ENCODE results near the gene CDC37. TPM values are rescaled to one million over a fixed set of nuclear protein-coding genes. Genes with fewer than 3 reads are reported as not detected.

CDC37 gene
- total RNA-seq = 192 TPM

DNA sequence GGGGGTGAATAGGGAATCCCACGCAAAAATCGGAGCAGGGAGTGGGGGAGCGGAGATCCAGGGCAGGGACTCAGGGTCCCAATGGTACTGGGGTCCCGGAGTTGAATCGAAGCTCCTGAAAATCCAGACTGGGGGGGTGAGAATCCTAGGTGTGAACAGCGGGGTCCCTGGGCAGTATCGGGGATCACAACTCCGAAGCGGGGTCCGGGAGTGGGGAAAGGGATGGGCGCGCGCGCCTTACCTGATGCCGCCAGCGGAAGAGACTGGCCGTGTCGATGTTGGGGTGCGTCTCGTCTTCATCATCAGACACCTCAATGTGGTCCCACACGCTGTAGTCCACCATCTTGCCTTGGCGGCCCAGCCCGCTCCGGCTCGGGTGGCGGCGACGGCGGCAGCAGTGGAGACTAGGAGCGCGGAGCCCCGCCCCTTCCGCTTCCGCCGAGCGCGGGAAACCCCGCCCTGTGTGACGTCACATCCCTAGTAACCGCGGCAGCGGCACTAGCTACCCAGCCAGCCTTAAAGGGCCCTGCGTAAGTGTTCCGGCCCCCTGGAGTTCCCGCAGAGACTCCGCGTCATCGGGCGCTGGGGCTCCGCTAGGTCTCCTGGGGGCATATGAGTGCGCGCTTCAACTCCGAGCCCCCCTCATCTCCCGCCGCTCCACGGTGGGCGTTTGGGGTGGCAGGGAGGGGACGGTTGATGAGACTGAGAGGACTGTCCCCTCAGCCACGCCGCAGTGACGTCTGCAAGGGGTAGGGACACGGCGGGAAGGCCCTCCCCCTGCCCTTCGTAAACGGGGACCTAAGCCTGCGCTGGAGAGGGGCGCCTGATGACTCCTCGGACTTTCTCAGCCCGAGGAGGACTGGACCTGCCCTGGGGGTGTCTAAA, at the start of gene CDC37:
CDC37 (minus strand) TSS at position 406 of the 885 bp plus-strand sequence; CDS start at position 343, 63 bp downstream.
- peak; percentile 97 for DNase-seq (ENCODE audit: low spot score)

DNA sequence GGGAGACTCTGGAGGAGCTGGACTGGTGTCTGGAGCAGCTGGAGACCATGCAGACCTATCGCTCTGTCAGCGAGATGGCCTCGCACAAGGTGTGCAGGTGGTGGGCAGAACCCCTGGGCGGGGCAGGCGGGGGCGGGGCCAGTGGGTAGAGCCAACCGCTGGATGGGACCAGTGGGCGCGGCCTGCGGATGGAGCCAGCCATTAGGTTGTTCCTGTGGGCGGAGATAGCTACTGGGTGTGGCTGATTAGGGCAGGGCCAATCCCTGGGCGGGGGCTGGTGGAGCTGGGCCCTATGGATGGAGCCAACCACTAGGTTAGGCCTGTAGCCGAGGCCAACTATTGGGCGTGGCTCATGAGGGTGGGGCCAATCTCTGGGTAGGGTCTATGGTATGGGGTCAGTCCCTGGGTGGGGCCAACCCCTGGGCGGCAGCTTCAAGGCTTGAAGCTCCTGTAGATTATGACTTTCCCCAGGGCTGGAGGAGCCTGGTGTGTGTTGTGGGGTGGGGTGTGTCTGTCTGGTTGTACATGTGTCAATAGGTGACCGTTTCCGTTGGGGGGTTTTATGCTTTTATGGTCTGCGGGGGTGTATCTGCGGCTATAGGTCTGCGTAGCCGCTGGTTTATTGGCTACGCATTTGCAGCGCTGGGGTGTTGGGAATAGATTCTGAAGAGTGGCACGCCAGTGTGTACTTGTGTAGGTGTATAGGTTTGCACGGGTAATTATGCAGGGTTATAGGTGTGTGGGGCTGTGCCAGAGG, 47.7 kb upstream of the CDC37 start:
- no peak for DNase-seq (ENCODE audit: low spot score)

DNA sequence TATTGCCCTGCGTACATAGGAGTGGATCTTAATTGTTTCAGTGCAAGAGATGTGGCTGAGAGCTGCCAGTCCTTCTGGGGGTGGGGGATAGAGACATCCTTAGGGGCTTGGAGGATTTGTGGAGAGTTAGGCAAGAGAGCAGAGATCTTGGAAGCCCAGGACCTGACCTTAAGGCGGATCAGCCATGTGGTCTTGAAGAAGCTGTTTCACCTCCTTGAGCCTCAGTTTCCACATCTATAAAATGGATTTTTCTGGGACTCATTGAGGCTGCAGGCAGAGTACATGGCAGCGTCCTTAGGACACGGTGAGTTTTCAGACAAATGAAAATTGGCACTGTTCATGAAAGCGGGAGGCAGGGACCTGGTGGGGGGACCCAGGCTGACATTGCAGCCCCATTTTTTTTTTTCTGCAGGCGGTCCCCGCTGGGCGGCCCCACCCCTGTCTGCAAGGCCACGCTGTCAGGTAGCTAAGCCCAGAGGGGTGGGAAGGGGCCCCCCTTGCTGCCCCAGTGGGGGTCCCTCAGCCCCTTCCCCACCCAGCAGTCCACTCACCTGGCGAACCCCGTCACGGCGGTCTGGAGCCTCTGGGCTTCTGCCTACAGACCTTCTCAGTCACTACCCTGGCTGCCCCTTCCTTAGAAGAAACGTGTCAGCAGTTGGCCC, 47.0 kb upstream of the CDC37 start:
- no peak for DNase-seq (ENCODE audit: low spot score)

- DNase-seq (ENCODE audit: low spot score) = no peak
These were observed 45.7 kb upstream of the CDC37 start for GRCh38 chr19:10449037-10449436.

DNA sequence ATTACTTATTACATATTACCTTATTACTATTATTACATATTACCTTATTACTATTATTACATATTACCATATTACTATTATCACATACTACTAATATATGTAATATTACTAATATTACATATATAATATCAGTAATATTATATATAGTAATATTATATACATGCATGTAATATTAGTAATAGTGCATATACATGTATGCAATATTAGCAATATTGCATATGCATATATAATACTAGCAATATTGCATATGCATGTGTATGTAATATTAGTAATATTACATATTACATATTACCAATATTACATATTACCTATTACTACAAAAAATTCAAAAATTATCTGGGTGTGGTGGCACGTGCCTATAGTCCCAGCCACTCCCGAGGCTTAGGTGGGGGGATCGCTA, 39.4 kb upstream of the CDC37 start:
- no peak for DNase-seq (ENCODE audit: low spot score)

DNA sequence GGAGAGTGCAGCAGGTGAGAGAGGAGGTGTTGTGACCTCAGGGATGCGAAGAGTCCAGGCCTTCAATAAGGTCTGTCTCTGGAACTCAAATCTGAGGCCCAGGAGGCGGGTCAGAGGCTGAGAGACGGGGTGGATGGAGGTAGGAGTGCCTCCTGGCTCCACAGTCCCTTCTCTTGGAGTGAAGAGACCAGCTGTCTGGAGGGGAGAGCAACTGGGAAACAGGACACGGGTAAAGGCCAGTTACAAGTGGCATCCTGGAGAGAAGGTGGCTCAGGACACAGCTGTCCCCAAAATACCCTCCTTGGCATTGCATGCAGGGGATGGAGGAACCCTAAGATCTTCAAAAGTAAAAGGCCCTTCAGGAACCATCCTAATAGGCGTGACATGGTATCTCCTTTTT, 36.2 kb upstream of the CDC37 start:
- no peak for DNase-seq (ENCODE audit: low spot score)

- DNase-seq (ENCODE audit: low spot score) = no peak
These were observed 29.8 kb upstream of the CDC37 start for GRCh38 chr19:10433131-10433536.

GRCh38 chr19:10432736-10433130, 29.4 kb upstream of the CDC37 start:
- DNase-seq (ENCODE audit: low spot score) = no peak

DNA sequence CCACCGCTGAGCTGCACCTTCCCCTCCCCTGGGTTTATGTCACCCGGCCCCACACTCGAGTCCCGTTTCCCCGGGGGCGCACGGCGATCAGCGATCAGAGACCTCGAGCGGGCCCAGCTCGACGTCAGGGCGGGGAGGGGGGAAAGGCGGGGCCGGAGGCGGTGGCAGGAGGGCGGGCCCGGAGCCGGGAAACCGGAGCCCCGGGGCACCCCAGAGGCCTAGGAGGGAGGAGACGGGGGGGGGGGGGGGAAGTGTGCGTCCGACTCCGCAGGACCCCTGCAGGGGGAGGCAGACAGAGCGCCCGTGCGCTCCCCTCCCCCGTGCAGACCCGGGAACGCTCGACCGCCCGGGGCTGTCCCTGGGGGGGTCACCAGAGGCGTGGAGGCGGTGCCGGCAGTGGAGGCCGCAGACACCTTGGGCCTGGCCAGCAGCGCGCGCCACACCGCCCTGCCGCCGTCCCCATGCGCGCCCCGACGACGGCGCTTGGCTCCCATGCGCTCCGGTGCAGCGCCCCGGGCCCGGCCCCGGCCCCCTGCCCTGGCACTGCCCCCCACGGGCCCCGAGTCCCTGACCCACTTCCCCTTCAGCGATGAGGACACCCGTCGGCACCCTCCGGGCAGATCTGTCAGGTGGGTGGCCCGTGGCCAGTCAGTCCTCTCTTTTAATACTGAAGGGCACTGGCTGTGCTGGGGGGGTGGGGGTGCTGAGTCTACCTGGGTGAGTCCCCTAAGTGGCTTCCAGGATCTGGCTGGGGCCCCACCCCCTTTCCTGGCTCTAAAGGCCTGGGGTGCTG, 28.8 kb upstream of the CDC37 start:
- peak; percentile 72 for DNase-seq (ENCODE audit: low spot score)

DNA sequence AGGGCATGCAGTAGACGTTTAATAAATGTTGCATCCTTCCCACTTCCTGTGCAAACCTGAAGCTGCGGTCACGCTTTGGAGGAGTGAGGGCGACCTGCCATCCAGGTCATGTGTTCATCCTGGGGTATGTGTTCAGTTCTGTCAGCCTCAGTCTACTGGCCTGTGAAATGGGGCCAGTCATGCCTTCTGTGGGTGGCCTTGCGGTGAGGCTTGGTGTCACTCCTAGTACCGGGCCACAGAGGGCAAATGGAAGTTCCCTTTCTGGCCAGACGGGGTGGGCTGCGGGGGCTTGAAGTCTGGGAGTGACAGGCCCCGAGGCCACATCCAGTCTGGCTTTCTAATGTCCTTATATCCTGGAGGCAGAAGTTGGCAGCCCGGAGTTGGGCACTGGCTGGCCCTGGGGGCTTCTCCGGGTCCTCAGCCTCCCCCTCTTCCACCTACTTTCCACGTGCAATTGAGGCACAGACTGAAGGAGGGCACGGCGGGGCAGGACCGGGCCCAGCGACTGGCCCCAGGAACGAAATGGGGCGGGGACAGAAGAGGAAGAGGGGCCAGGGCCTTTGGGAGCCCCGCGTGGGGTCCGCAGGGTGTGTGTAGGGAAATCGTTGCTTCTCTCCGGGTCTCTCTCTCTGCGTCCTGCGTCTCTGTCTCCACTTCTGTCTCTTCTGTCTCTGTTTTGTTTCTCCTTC, 28.1 kb upstream of the CDC37 start:
- no peak for DNase-seq (ENCODE audit: low spot score)

DNA sequence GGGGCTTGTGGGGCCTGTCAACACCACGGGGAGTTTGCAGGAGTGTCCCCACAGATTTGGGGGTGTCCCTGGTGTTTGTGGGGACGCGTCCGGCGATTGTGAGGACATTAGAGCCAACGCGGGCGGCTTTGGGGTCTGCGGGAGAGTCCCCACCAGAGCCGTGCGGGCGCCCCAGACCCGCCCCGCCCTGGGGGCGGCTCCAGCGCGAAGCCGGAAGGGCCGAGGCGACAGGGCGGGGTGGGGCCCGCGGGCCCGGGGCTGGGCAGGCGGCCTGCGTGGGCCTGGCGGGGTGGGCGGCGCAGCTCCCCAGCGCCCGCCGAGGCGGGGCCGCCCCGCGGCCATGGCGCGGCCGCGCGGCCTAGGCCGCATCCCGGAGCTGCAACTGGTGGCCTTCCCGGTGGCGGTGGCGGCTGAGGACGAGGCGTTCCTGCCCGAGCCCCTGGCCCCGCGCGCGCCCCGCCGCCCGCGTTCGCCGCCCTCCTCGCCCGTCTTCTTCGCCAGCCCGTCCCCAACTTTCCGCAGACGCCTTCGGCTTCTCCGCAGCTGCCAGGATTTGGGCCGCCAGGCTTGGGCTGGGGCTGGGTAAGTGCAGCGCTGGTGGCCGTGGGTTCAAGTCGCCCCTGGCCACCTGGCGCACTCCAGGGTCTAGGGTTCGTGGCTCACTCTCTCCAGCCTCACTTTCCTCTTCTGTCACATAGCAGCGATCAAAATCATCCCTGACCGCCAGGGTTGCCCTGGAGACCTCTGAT, 27.3 kb upstream of the CDC37 start:
- no peak for DNase-seq (ENCODE audit: low spot score)

DNA sequence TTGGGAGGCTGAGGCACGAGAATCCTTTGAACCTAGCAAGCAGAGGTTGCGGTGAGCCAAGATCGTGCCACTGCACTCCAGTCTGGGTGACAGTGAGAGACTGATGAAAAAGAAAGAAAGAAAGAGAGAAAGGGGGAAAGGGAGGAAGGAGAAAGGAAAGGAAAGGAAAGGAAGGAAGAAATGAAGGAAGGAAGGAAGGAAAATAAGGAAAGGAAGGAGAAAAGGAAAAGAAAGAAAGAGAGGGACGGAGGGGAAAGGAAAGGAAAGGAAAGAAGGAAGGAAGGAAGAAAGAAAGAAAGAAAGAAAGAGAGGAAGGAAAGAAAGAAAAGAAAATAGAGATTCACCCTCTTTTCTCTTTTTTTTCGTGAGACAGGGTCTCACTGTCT, 25.6 kb upstream of the CDC37 start:
- no peak for DNase-seq (ENCODE audit: low spot score)

- DNase-seq (ENCODE audit: low spot score) = no peak
These were observed 23.8 kb upstream of the CDC37 start for GRCh38 chr19:10427169-10427568.

DNA sequence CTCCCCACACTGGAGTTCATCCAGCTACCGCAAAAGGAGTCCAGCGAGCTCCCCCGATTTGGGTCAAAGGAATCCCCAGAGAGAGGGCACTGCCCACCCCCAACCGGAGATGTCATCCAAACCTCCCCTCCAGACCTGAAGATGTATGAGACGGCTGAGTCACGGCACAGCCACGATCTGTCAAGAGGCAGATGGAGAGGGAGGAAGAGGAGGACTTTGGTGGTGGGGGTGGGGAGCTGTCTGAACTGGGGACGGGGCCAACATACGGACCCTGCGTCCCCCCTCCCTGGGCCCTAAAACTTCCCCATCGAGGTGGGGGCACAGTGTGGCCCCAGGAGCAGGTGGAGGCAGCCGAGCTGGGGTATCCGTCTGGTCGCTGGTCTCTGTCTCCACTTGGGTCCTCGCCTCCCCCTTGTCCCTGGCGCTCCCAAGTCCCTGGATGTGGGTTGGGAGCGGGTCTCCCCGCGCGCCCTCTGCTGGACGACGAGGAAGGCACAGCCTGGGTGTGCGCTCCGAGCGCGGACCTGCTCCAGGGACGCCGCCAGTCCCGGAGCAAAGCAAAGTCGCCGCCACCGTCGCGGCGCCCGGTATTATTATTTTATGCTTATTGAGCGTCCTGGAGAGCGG, 20.8 kb upstream of the CDC37 start:
- DNase-seq (ENCODE audit: low spot score) = peak; percentile 83

- no peak for DNase-seq (ENCODE audit: low spot score)
These were observed 19.5 kb upstream of the CDC37 start for GRCh38 chr19:10422846-10423245.

DNA sequence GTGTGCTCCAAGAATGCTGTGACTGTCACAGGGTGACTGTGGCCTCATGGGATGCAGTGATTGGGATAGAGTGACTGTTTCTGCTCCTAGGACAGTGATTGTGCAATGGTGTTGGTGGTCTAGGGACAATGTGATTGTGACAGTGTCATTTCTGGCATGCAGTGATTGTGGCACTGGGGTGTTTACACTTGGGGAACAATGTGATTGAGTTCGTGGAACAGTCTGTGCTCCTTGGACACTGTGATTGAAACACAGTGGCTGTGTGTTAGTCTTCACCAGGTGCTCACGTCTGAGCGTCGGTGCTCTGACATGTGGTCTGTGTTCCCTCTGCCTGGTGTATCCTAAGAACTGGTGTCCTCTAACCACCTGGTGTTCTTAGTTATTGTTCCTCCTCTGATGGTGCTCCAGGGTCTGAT, 18.7 kb upstream of the CDC37 start:
- DNase-seq (ENCODE audit: low spot score) = no peak

DNA sequence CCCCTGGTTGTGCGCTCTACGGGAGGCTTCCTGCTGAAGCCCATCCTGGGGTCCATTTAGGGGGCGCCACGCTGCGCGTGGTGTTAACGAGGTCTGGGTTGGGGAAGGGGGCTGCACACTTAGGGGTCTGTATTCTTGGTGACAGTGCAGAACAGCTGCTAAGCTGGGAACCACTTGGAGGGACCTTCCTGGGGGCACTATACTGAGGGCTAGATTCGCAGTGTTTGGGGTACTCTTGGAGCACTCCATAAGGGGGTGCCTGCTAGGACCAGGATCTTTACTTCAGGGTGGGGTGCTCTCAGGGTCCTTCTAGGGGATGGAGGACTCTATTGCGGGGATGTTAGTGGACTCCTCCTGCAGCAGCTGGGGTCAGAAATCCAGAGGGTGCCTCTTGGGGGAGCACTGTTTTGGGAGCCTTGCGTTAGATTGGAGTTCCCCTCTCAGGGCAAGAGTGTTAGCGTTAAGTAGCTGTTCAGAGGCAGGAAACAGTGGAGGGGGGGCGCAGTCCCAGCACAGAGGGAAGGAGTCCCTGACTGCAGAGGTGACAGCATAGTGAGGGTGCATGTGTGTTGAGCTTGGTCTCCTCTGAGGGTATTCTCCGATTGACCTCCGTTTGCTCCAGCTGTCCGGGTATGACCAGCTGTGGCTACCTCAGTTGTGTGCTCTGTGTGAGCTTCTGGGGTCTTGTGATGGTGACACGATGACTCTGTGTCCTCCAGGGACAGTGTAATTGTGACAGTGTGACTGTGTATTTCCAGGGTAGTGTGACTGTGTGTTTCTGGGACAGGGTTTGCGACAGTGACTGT, 18.1 kb upstream of the CDC37 start:
- no peak for DNase-seq (ENCODE audit: low spot score)

- DNase-seq (ENCODE audit: low spot score) = no peak
These were observed 17.3 kb upstream of the CDC37 start, which contains the start of gene PDE4A for GRCh38 chr19:10420444-10421239. Gene PDE4A, plus strand, starts transcription at chr19:10420538. Its CDS starts 227 bp downstream, at chr19:10420765.
